HL-60/S4 (cell line): Measurements from ENCODE around the gene IL12A.

Experiments used
- in situ Hi-C: fragments of 300-500 bp; cut with MboI; formaldehyde crosslinking; loops from 2 replicates; pipeline ENCODE4 v1.14.3; 2022; ENCODE audit warnings: low sequenced_read_pairs

Gene IL12A

DNA sequence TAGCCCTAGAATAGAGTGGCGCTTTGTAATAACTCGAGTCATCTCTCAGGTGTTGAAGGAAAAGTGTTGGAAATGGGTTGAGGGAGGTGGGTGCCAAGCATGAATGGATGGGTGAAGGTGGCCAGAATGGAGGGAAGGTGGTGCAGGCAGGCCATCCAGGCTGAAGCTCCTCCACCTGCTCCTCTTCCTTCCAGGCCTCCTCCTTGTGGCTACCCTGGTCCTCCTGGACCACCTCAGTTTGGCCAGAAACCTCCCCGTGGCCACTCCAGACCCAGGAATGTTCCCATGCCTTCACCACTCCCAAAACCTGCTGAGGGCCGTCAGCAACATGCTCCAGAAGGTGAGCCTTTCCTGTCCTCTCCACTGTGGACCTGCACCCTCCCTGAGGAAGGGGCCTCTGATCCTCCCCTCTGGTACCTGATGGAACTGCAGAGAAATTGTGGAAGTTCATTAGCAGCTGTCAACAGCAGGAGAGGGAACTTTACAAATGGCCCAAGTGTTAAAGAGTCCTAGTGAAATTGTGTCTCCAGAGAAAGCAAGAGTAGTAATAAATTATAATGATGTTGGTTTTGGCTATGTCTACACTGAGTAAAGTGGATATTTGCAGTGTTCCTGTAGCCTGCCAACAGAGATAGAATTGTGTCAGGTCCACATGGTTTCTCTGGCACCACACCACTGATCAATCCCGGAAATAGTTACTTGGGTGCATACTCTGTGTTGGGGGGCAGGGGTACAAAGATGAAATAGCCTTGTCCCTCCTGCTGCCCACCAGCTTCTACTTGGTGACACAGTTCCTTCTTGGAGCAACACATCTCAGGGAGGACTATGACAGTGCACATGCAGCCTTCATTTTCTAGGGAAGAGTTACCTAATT, 1.6 kb downstream of the IL12A start:
- in situ Hi-C loops = no loop called here

DNA sequence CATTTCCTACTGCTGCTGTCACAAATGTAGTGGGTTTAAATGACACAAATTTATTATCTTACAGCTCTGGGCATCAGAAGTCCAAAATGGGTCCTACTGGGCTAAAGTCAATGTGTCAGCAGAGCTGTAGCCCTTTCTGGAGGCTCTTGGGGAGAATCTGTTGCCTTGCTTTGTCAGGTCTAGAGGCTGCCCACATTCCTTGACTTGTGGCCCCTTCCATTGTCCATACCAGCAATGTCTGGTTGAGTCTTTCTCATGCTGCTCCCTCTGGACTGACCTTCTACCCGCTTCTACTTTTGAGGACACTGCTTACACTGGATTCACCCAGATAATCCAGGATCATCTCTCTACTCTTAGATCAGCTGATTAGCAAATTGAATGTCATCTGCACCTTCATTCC, 3.0 kb downstream of the IL12A start:
- in situ Hi-C loops = no loop called here

DNA sequence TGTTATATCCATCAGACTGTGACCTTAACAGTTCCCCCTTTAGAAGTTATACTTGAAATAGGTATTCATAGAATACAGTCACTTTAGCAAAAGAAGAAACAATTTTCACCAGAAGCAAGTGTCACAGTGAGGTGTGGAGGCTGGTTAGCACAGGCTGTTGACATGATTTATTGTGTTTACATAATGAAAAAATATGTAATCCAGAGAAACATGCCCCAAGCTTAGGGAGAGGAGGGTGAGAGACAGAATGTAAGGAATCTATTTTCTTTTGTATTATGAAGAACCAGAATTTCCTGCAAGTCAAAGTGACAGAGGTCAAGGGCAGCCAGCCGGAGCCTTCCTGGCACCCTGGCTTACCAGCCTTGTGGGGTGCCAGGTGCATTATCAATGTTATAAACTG, 4.0 kb downstream of the IL12A start:
- in situ Hi-C loops = no loop called here

DNA sequence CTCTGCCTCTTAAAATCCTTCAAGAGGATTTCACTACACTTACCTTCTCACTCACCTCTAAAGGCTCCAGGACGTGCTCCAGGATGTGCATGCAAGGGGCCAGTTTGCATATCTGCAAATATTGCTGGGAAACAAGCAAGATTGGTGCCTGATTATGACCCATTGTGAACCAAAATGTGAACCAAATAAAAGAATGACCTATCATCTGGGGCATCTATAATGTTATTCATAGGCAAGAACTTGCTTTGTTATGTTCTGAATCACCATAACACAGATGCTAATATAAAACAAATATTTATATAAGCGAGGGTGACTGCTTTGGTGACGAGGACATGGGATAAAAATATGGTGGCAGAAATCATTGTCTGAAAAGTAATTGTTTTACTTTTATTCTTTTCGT, 5.5 kb downstream of the IL12A start:
- in situ Hi-C loops = no loop called here

DNA sequence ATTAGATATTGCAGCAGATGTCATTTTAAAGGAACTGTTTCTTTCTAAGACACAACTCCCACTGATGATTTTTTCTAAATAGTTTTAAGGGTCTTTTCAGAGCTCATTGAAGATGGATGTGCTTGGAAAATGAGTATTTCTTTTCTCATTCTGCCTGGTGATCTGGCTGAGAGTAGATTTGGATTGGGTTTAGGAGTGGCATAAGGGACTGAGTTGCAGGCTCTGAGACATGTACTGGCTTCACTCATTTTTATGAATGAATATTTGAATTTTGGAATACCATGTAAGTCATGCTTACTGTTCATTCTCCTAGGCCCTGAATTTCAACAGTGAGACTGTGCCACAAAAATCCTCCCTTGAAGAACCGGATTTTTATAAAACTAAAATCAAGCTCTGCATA, 6.5 kb downstream of the IL12A start:
- in situ Hi-C loops = no loop called here

DNA sequence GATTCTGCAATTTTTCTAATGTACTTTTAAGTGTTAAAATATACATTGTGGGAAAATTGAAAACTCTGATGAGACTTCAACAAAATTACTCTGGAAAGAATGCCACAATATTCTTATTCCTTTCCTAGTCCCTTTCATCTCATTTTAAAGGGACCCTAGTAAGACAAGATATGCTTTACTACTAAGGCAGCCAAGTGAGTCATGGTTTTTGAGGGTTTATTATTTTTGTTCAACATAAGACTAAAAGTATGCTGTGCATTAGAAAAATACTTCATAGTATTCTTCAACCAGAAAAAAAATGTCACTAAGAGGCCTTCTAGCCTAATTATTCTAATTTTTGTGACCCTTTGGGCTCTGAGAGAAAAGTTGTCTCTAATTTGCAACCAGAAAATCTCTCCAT, 7.4 kb downstream of the IL12A start:
- in situ Hi-C loops = no loop called here

DNA sequence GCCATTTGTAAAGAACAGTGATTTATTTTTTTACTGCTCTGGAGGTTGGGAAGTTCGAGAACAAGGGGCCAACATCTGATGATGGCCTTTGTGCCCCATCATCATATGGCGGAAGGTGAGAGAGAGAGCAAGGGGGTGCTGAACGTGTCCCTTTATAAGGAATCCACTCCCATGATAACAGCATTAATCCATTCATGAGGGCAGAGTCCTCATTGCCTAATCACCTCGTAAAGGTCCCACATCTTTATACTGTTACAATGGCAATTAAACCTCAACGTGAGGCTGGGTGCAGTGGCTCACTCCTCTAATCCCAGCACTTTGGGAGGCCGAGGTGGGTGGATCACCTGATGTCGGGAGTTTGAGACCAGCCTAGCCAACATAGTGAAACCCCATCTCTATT, 8.3 kb downstream of the IL12A start:
- in situ Hi-C loops = no loop called here

DNA sequence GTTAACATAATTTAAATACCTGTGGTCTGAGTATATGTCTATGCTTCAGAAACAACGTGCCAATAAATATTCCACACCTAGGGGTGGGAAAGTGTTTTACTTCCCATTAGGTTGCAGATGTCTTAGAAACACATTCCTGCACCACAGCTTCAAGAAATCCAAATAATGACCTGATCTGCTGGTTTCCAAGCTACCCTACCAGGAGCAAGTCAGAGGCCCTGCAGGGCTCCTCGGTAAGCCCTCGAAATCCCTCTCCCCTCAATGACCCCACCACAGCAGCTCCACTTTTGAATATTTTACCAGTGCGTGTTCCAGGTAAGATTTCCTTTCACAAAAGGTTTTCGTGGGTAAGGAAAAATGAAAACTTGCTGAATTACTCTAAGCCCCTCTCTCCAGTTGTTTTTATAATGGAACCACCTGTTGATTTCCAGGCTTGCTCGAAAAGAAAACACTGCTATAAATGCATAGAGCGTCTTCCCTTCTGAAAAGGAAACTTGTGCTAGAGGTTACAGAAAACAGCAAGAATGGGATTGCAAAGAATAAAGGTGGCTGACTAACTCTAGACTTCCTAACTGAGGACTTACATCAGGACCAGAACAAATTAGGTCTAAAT, 12.6 kb downstream of the IL12A start:
- in situ Hi-C loops = no loop called here

DNA sequence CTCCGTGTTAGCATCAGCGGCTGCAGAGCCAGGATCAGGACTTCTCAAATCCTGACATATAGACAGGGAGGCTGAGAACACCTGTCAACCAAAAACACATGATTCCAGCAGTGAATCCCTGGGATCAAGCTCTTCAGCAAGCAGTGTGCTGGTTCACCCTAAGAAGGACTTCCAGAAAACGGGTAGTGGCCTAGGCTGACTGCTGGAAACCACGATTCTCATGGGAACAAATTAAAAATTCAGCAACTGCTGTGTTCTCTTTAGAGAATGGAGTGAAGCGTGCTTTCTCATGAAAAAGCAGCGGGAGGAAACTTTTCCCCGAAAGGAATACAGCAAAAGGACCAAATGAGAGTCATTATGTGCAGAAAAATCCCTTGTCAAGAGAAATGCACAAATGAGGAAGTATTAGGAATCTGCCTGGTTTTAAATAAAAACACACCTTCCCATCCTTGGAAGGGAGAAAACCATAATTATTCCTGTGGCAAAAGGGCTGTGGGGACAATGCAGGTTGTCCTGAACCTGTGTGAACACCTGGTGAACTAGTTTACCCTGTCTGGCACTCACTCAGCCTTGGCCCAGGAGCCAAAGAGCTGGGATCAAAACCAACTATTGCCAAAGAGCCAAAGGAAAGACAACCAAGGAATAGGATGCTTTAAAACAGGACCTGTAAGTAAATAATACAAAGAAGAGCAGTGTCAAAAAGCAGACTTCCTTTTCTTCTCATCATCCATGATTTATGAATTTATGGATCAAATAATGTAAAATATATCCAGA, 13.4 kb downstream of the IL12A start:
- in situ Hi-C loops = no loop called here

DNA sequence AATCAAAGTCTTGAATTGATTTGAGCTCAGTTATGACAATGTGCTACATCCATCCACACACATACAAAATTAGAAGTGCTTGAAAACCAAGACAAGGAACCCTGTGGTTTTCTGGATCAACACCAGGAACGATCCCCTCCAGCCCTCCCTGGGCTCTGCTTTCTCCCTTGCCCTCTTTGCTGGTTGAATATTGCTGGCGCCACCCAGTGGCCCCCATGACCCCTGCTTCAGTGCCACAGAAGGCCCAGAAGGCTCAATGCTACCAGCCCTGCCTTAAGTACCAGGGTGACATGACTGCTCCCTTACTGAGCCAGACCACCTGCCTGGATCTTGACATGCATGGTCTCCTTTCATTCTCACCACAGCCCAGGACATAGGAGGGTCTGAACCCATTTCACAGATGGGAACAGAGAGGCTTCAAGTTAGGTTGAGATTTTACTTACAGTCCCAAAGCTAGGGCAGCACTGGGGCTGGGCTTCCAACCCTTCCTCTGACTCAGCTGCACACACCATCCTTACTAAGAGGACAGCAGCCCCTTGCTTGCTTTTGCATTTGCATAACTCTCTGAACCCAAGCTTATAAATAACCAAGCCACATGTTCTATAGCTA, 15.0 kb downstream of the IL12A start:
- in situ Hi-C loops = no loop called here

DNA sequence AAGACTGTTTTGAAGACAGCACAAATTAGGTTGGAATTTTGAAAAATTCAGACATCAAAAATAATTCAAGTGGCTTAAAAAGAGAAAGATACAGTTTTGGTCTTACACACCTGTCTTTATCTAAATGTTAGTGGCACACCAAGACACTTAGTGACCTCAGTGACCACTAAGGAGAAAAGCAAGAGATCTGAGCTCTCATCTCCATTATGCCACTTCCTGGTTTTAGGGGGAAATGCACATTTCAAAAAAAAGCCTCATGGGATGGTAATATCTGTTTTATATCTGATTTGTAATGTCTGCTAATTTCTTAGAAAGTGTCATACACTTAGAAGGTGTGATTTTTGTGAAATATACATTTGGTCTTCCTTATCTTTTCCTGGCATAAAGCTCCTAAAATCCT, 16.4 kb downstream of the IL12A start:
- in situ Hi-C loops = no loop called here

DNA sequence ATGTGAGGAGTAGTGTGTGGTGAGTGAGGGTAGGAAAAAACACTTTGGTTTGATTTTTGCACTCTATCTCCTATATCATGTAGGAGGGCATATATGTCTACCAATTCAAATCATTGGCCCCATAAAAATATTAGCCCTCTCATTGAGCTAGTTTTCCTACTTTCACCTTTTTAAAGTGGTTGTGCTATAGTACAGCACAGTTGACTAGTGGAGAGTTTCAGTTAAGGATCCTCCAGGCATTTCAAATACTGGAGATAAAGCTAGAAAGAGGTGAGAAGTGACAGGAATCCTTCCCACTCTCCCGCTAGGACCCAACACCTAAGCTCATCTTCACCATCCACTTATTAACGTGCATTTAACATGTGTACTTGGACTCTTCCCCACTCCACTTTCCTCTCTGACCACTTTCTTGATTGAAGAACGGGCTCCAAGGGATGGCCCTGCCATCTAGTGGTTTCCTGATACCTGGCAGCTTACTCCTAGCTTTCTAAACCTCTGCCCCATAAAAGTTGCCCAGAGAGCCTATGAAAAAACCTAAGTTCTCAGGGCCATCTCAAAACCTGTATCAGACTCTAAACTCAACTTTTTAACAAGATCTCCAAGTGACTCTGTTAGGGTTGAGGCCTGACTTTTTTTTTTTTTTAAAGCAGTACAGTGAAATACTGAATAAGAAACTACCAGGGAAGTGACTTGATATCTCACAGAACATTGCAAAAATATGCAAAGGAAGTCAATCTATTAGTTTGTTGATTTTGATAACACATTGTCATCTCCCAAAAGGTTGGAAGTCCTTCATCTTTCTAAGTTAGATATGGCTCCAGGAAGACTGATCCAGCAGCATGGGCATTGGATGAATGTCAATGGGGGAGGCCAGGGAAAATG, 17.9 kb downstream of the IL12A start:
- in situ Hi-C loops = no loop called here

DNA sequence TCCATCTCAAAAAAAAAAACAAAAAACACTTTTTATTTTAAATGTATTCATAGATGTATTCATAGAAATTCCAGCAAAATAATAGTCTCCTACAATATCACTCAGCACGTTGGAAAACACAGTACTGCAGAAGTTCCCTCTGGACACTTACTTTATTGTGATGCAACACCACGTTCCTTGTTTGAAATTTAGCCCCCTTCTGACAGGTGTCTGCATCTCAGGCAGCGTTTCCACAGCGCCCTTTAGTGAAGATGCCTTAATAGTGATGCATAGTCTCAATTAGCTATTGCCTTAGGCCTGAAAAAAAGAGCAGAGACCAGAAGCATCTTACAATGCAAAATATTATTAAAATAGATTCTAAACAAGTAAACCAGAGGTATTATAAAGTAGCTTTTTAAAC, 20.3 kb downstream of the IL12A start:
- in situ Hi-C loops = no loop called here

DNA sequence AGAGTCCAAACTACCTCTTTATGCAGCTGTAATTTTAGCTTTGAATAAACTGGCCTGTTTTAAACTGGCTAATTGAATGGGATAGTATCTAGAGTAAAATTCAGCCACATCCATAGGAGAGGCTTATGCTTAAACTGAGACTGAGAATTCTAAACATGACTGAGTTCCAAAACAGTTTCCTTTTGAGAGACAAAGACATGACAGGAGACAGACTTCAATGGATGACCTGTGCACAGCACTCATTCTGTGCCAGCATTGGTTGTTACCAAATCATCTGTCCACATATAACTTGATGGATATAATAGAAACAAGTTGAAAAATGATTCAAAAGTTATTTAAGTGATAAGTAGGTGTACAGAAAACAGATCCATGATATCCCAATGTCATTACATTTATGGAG, 20.9 kb downstream of the IL12A start:
- in situ Hi-C loops = no loop called here

DNA sequence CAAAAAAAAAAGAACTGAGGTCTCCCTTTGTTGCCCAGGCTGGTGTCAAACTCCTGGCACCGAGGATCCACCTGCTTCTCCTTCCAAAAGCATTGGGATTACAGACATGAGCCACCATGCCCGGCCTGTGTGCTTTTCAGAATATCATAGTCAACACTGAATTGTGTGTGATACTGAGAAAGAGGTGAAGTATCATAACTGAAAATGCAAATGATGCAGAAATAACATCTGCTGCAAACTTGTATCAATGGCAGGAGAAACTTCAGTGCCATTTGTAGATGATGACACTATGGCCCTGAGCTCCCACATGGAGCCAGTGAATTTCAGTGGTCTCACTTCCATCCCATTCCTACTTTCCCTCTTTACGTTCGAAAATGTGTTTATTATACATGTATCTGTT, 21.9 kb downstream of the IL12A start:
- in situ Hi-C loops = no loop called here

DNA sequence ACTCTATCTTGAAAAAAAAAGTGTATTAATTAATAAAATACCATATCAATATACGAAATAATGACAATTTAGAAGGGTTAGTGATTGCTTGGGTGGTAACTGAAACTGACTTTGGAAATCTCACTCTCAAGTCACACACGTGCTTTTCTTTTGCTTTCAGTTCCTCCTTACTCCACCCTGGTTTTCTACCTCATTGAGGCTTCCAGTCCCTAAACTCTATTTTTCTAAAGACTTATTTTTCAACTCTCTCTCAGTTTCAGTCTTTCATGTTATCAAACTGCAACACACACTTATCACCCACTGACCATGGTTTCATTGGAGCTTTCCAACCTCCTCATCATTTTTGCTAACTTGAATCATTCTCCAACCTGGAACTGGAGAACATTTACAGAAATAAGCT, 23.5 kb downstream of the IL12A start:
- in situ Hi-C loops = no loop called here

DNA sequence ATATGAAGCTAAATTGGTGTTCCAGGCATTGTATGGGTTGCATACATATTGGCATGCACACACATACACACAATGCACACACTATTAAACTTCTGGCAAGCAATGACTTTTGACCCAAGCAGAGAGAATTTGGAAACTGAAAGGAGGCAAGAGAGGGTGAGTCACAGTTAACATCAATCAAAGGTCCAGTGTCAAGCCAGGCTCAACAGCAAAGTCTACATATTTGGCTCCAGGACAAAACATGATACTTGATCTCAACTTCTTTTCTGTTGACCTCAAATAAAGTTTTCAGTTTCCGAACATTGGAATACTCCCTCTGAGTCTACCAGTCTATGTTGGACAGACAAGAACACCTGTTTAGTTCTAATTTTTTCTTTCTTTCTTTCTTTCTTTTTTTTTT, 28.3 kb downstream of the IL12A start:
- in situ Hi-C loops = no loop called here

DNA sequence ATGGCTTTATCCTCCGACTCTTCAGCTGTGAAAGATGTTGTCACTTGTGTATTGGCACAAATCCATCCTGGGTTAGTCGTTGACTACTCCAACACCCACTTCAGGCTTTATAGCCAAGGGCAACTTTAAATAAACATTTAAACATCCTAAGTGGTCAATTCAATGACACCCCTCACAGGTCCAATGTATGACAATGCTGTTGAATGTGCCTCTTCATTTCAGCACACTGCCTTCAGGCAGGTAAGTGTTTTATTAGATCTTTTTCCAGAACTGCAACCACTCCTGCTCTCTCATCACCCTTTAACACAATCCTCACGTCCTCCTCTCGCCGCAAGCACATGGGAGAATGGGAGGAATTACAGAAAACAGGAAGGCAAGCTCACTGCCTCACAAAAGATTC, 30.3 kb downstream of the IL12A start:
- in situ Hi-C loops = no loop called here

DNA sequence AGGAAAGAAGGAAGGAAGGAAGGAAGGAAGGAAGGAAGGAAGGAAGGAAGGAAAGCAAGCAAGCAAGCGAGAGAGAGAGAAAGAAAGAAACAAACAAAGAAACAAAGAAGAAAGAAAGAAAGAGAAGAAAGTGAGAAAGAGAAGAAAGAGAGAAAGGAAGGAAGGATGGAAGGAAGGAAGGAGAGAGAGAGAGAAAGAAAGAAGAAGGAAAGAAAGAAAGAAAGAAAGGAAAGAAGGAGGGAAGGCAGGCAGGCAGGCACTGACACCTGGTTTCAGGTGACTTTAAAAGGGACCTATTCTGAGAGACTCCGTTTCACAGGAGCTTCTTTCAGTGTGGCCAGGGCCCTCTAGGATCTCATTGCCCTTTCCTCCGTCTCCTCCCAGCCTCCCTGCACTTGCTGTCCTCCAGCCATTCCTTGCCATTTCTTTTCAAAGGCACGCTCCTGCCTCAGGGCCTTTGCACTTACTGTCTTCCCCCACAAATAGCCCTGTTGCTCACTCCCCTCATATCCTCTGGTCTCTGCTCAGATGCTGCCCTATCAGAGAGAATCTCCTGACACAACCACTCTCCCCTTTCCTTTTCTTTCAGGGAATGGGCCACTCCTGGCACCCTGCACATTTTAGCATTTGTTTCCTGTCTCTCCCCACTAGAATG, 31.5 kb downstream of the IL12A start:
- in situ Hi-C loops = no loop called here

DNA sequence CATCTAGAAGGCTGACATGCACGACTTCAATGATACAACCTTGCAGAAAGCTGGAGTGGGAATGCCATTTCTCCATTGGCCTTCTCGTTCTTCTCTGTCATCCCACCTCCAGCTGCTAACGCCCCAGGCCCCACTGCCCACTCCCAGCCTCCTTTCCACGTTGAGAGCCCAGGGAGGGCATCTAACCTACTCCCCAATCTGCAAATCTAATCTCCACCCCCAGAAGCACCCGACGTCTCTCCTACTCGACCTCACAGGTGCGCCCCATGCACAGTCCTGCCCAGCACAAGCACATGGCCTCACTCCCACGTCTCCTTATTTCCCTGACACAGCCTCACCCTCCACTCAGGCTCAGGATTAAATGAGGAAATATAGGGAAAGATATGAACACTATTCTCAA, 33.4 kb downstream of the IL12A start:
- in situ Hi-C loops = no loop called here
